A673 (cell line): Measurements from ENCODE around the gene RGS4. TPM values are rescaled to one million over a fixed set of nuclear protein-coding genes. Genes with fewer than 3 reads are reported as not detected.
A peak's percentile ranks its signal among the peaks of the same experiment; 100 is the strongest.

Experiments used
- BruUV-seq: library from RNA; stranded (reverse); fragments of 400-500 nt; replicated peaks from 2 replicates; lab custom pipeline; 2021; lab: Mats Ljungman, UMichigan
- CTCF ChIA-PET: fragments of 300-600 bp; sonication (Branson Sonifier 250); formaldehyde crosslinking; loops from one replicate; lab custom pipeline; 2022; ENCODE audit warnings: antibody characterized with exemption; lab: Charles Lee
- POLR2A ChIA-PET: fragments of 300-600 bp; sonication (Branson Sonifier 250); formaldehyde crosslinking; loops from one replicate; lab custom pipeline; 2022; ENCODE audit warnings: antibody characterized with exemption; ENCODE audit not compliant: low non-redundant PET; lab: Charles Lee
- DNase-seq: peaks from one replicate; pipeline ENCODE4 v3.0.0-alpha.2; 2015; ENCODE audit warnings: low spot score
- H3K27ac ChIP-seq: fragments of 200-600 bp; sonication (generic); 2 replicates; pipeline ENCODE4 v1.5.1; 2016; ENCODE audit warnings: mixed run types, low read depth, mild to moderate bottlenecking, mixed read lengths, antibody characterized with exemption, low read length; ENCODE audit not compliant: poor library complexity, severe bottlenecking
- H3K27me3 ChIP-seq: fragments of 200-600 bp; sonication (generic); replicated peaks from 2 replicates; pipeline ENCODE4 v1.6.1; 2017; ENCODE audit warnings: mixed run types, low read depth, mild to moderate bottlenecking, mixed read lengths, antibody characterized with exemption, low read length; ENCODE audit not compliant: insufficient read depth, poor library complexity
- H3K36me3 ChIP-seq: fragments of 200-600 bp; sonication (generic); 2 replicates; pipeline ENCODE4 v1.6.1; 2016; ENCODE audit warnings: mixed run types, mild to moderate bottlenecking, mixed read lengths, antibody characterized with exemption, low read length; ENCODE audit not compliant: insufficient read depth, poor library complexity, severe bottlenecking
- H3K4me1 ChIP-seq: fragments of 200-600 bp; sonication (generic); 2 replicates; pipeline ENCODE4 v1.6.1; 2017; ENCODE audit warnings: mixed run types, mild to moderate bottlenecking, mixed read lengths, antibody characterized with exemption, low read length; ENCODE audit not compliant: insufficient read depth, poor library complexity, severe bottlenecking
- H3K4me3 ChIP-seq: fragments of 200-600 bp; sonication (generic); 2 replicates; pipeline ENCODE4 v1.5.1; 2016; ENCODE audit warnings: low read depth, mixed run types, mild to moderate bottlenecking, mixed read lengths, low read length; ENCODE audit not compliant: poor library complexity, severe bottlenecking
- H3K9me3 ChIP-seq: fragments of 200-600 bp; sonication (generic); 2 replicates; pipeline ENCODE4 v1.6.1; 2016; ENCODE audit warnings: mixed run types, low read depth, mild to moderate bottlenecking, mixed read lengths, antibody characterized with exemption, low read length; ENCODE audit not compliant: poor library complexity, severe bottlenecking
- EZH2 ChIP-seq: fragments of 200-600 bp; sonication (generic); IDR thresholded peaks from 2 replicates; pipeline ENCODE4 v1.6.1; 2017; ENCODE audit warnings: borderline replicate concordance, low read depth, mild to moderate bottlenecking, mixed read lengths, antibody characterized with exemption, low read length; ENCODE audit not compliant: poor library complexity, severe bottlenecking
- intact Hi-C: fragments of 100-400 bp; cut with micrococcal nuclease; formaldehyde crosslinking; loops from one replicate; pipeline ENCODE4 v1.10.0; 2022; ENCODE audit not compliant: unreplicated experiment
- total RNA-seq: library from RNA; stranded (reverse); gene quantifications from 2 replicates; pipeline ENCODE4 v1.2.3, GENCODE V29; 2021
- TF ChIP-seq, protein P1 (sequence below): fragments of 300-800, 200-600 bp; sonication (generic); conservative IDR thresholded peaks from 2 replicates; pipeline ENCODE4 v1.5.1; 2017; ENCODE audit warnings: low read depth, mild to moderate bottlenecking, antibody characterized with exemption, low read length, moderate library complexity, mixed read lengths

Gene RGS4
- total RNA-seq, 1 experiment from 2014 or later, result 23.8 TPM

DNA sequence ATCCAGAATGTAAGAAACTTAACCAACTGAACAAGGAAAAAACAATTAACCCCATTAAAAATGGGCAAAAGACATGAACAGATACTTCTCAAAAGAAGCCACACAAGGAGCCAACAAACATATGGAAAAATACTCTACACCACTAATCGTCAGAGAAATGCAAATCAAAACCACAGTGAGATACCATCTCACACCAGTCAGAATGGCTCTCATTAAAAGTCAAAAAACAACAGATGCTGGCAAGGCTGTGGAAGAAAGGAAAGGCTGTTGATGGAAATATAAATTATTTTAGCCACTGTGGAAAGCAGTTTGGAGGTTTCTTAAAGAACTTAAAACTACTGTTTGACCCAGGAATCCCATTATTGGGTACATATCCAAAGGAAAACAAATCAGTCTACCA, 51.2 kb downstream of the RGS4 start:
- intact Hi-C loops, result no loop called here
- TF ChIP-seq, protein P1, sequence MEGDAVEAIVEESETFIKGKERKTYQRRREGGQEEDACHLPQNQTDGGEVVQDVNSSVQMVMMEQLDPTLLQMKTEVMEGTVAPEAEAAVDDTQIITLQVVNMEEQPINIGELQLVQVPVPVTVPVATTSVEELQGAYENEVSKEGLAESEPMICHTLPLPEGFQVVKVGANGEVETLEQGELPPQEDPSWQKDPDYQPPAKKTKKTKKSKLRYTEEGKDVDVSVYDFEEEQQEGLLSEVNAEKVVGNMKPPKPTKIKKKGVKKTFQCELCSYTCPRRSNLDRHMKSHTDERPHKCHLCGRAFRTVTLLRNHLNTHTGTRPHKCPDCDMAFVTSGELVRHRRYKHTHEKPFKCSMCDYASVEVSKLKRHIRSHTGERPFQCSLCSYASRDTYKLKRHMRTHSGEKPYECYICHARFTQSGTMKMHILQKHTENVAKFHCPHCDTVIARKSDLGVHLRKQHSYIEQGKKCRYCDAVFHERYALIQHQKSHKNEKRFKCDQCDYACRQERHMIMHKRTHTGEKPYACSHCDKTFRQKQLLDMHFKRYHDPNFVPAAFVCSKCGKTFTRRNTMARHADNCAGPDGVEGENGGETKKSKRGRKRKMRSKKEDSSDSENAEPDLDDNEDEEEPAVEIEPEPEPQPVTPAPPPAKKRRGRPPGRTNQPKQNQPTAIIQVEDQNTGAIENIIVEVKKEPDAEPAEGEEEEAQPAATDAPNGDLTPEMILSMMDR, result no peak
- TF ChIP-seq EZH2, result no peak
- ChIA-PET POLR2A (no interaction called here), CTCF (no interaction called here)
- DNase-seq, result peak; percentile 31
- H3K36me3 ChIP-seq, result no peaks in the 10 kb centered on the region
- no peak overlapping the region for H3K4me3 ChIP-seq
- H3K4me1 ChIP-seq, result peaks cover 14% of the 10 kb centered on the region
- H3K27ac ChIP-seq, result no peak overlapping the region
- no peaks in the 10 kb centered on the region for H3K27me3 ChIP-seq
- no peaks in the 10 kb centered on the region for H3K9me3 ChIP-seq
- BruUV-seq, result no TSS peak

DNA sequence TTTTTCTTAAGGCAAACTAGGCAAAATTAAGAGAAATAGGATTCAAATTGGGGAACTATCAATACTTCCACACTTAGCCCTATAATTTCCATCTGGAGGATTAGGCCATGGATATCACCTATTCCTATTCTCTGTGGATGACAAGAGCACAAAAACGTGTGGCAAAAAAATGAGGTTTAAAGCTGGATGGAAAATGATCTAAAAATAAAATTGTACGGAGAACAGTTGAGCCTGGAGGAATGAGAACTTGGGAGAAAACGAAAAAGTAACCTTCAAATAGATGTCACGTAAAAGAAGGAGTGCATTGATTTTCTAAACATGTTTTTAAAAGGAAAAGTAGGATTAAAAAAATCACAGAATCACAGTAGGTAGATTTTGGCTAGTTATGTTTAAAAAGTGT, 55.7 kb downstream of the RGS4 start:
- no peak overlapping the region for H3K27ac ChIP-seq

More for the DNA sequence above, 55.7 kb downstream of the RGS4 start:
- Histone ChIP-seq H3K4me1 (no peaks in the 10 kb centered on the region), H3K27me3 (no peaks in the 10 kb centered on the region), H3K9me3 (no peaks in the 10 kb centered on the region), H3K36me3 (no peaks in the 10 kb centered on the region), H3K4me3 (no peak overlapping the region)
- CTCF ChIA-PET, result no interaction called here
- TF ChIP-seq EZH2, result no peak
- TF ChIP-seq, protein P1, result no peak
- intact Hi-C loops, result no loop called here
- POLR2A ChIA-PET, result no interaction called here
- DNase-seq, result no peak
- no TSS peak for BruUV-seq

Other genes starting within 250 kb of the RGS4 start
- gene CCDC190, start 208.2 kb upstream of the RGS4 start, total RNA-seq, result 0.39 TPM in 1 of 2 replicates, not detected in the other
- gene RGS5, start 133.6 kb downstream of the RGS4 start, total RNA-seq, result 4.7 and 6.3 TPM in 2 replicates